Epithelial cell of proximal tubule (primary cell): ENCODE results near the gene TOMM6. TPM values are rescaled to one million over a fixed set of nuclear protein-coding genes. Genes with fewer than 3 reads are reported as not detected.
A peak's percentile ranks its signal among the peaks of the same experiment; 100 is the strongest.

Experiments
- DNase-seq: peaks from one replicate; pipeline ENCODE4 v3.0.0-alpha.2; 2011; ENCODE audit warnings: low read depth
- H3K4me3 ChIP-seq: 2 replicates; pipeline ENCODE4 v1.5.1; 2011; ENCODE audit warnings: low read depth, mild to moderate bottlenecking, low read length
- total RNA-seq: library from RNA; depleted of rRNA; stranded (reverse); fragments of >200 nt; gene quantifications from 2 replicates; pipeline ENCODE4 v1.2.3, GENCODE V29; 2015
- TF ChIP-seq, protein P1 (sequence below): conservative IDR thresholded peaks from 2 replicates; pipeline ENCODE4 v1.5.1; 2012; ENCODE audit warnings: low read depth, mild to moderate bottlenecking, low read length

The TOMM6 gene
- total RNA-seq, 1 donor from 2014 or later: 224 TPM

- no peak for DNase-seq
- H3K4me3 ChIP-seq: no peak overlapping the region
- TF ChIP-seq, protein P1, sequence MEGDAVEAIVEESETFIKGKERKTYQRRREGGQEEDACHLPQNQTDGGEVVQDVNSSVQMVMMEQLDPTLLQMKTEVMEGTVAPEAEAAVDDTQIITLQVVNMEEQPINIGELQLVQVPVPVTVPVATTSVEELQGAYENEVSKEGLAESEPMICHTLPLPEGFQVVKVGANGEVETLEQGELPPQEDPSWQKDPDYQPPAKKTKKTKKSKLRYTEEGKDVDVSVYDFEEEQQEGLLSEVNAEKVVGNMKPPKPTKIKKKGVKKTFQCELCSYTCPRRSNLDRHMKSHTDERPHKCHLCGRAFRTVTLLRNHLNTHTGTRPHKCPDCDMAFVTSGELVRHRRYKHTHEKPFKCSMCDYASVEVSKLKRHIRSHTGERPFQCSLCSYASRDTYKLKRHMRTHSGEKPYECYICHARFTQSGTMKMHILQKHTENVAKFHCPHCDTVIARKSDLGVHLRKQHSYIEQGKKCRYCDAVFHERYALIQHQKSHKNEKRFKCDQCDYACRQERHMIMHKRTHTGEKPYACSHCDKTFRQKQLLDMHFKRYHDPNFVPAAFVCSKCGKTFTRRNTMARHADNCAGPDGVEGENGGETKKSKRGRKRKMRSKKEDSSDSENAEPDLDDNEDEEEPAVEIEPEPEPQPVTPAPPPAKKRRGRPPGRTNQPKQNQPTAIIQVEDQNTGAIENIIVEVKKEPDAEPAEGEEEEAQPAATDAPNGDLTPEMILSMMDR: no peak
Observed at GRCh38 chr6:41775293-41775882, 12.1 kb upstream of the TOMM6 start.

GRCh38 chr6:41777551-41778285 is 9.8 kb upstream of the TOMM6 start:
- H3K4me3 ChIP-seq: no peak overlapping the region
- no peak for DNase-seq
- TF ChIP-seq, protein P1: no peak

- peak overlapping the region; percentile 70 for H3K4me3 ChIP-seq
- DNase-seq: no peak
- TF ChIP-seq, protein P1: no peak
Observed at GRCh38 chr6:41778895-41779294, 8.6 kb upstream of the TOMM6 start.

DNA sequence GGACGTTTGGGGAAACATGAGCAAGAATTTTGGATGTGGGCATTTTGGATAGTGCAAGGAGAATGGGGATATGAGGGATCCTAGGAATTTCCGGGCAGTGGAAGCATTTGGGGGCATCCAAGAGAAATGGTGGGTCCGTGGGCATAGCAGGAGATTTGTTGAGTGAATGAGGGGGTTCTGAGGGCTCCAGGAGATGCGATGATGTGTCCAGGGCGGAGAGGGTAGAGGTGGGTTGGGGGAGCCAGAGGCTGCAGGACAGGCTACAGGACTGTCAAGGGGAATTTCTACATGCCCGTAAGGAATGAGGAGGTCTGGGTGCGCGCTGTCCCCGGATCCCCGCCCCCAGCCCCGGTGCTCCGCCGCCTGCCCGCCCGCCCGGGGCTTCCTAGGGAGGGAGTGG is 8.2 kb upstream of the TOMM6 start:
- TF ChIP-seq, protein P1: no peak
- DNase-seq: no peak

GRCh38 chr6:41779788-41780550 is 7.5 kb upstream of the TOMM6 start, which contains the start of gene FRS3:
FRS3 (minus strand) TSS chr6:41779900; CDS start chr6:41776987, 2,913 bp downstream.
- TF ChIP-seq, protein P1: peak; percentile 87
- DNase-seq: no peak
- peak within 1 kb of the TSS; percentile 70 for H3K4me3 ChIP-seq

More for the DNA sequence above, 8.2 kb upstream of the TOMM6 start:
- H3K4me3 ChIP-seq: peak overlapping the region; percentile 70

DNA sequence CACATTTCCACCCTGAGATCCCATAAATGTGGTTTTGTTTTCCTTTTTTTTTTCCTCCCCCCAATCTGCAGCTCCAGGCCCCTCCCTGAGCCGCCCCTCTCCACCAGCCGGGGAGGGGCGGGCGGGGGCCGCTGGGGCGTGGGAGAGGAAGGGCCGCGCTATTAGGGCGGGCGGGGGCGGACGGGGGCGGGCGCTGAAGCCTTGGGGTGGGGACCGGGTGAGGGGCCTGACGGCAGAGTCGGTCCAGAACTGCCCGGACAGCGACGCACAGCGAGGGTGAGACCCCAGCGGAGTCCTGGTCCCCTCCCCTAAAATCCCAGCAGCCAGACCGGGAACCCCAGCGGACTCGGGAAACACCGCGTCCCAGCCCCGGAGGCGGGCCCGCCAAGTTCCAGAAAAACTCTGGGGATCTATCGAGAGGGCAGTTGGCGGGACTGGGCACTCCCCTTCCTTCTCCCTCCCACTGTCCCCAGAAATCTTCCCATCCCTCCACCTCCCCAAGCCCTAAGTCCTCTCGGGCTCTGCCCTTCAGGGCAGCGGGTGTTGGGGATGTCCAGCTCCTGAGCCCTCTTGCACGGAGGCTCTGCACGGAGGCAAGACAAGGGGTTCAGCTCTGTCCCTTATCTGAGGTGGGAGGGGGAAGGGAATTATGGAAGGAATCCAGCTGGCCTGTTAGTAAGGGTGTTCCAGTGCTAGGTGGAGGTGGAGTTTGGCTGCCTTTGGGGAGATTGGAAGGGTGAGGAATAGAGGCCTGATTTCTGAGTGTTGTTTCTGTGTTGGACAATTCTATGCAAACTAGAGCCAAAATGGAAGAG is 6.7 kb upstream of the TOMM6 start, which contains the start of gene PRICKLE4:
Gene PRICKLE4, plus strand, starts transcription at position 232 of the 815 bp plus-strand sequence. CDS start 2,692 bp downstream, outside the sequence.
- no peak for DNase-seq
- TF ChIP-seq, protein P1: no peak
- peak within 1 kb of the TSS; percentile 70 for H3K4me3 ChIP-seq
